GM21390 (cell line): ENCODE measurements around the gene FAM110D.
A peak's percentile ranks its signal among the peaks of the same experiment; 100 is the strongest.

Experiments
- ATAC-seq: cut with Tn5 transposase; IDR thresholded peaks from one replicate; pipeline ENCODE4 v1.9.1; 2021; ENCODE audit not compliant: unreplicated experiment

Gene FAM110D

GRCh38 chr1:26158908-26159742 lies at the start of gene FAM110D:
Gene FAM110D (plus strand): TSS chr1:26159079. CDS start chr1:26161292, 2,213 bp downstream.
- no peak for ATAC-seq

- ATAC-seq, result no peak
Observed at GRCh38 chr1:26109229-26110164, 49.4 kb upstream of the FAM110D start.

GRCh38 chr1:26110731-26111529 lies 47.9 kb upstream of the FAM110D start:
- peak; percentile 36 for ATAC-seq

GRCh38 chr1:26111530-26112406 lies 47.1 kb upstream of the FAM110D start, which contains the start of gene PDIK1L:
Gene PDIK1L (plus strand): TSS chr1:26111824. CDS start chr1:26114309, 2,485 bp downstream.
- peak; percentile 66 for ATAC-seq

GRCh38 chr1:26112407-26112775 lies 46.5 kb upstream of the FAM110D start:
- ATAC-seq, result peak; percentile 2

- no peak for ATAC-seq
Observed at GRCh38 chr1:26114165-26114927, 44.5 kb upstream of the FAM110D start.

- ATAC-seq, result no peak
Observed at GRCh38 chr1:26119892-26120608, 38.8 kb upstream of the FAM110D start.

GRCh38 chr1:26121854-26122773 lies 36.8 kb upstream of the FAM110D start:
- ATAC-seq, result no peak

- ATAC-seq, result no peak
Observed at GRCh38 chr1:26122988-26123973, 35.6 kb upstream of the FAM110D start.

- no peak for ATAC-seq
Observed at GRCh38 chr1:26124418-26125331, 34.2 kb upstream of the FAM110D start.

- ATAC-seq, result no peak
Observed at GRCh38 chr1:26125382-26125781, 33.5 kb upstream of the FAM110D start.

- ATAC-seq, result no peak
Observed at GRCh38 chr1:26125946-26126320, 32.9 kb upstream of the FAM110D start.

GRCh38 chr1:26126321-26127084 lies 32.4 kb upstream of the FAM110D start:
- no peak for ATAC-seq
